GM19452 (cell line): ENCODE measurements around the gene NCOA7.
"Not testable (repeated sequence)": the region's sequence is repeated elsewhere in the genome, so short reads cannot be mapped to it uniquely, and the experiment has no call there.

Experiments used
- ATAC-seq: cut with Tn5 transposase; IDR thresholded peaks from one replicate; pipeline ENCODE4 v1.9.1; 2021; ENCODE audit not compliant: unreplicated experiment

Gene NCOA7

DNA sequence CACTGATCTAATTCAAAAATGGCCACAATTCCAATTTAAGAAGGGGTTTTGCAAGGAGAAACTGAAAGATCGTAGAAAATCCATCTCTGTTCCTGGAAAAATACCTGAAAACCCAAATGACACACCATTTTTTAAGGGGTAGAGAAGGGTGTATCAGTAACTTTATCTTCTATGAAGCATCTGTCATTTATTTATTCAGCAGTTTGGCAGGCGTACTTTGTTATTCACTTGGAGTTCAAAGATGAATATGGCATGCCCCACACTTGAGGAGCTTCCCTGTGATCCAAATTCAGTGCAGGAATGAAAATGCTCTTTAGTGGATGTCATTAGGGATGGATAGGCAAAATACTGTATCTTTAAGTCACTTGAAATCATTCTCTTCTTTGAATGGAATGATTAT, 173.1 kb downstream of the NCOA7 start:
- no peak for ATAC-seq

DNA sequence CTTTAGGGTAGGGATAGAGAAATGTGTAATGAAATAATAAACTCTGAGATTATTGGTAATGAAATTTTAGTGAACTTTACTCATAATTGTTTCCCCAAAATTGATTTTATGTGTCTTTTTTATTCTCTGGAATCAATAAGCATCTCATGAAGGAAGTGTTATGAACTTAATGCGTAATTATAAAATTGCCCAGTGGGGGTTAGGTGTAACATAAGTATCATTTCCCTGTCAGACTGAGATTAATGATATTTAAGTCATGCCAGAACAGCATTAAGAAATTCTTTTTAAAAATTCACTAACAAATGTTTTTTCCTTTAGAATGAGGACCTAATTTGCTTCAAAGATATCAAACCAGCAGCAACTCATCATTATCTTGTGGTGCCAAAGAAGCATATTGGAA, 175.8 kb downstream of the NCOA7 start:
- no peak for ATAC-seq

DNA sequence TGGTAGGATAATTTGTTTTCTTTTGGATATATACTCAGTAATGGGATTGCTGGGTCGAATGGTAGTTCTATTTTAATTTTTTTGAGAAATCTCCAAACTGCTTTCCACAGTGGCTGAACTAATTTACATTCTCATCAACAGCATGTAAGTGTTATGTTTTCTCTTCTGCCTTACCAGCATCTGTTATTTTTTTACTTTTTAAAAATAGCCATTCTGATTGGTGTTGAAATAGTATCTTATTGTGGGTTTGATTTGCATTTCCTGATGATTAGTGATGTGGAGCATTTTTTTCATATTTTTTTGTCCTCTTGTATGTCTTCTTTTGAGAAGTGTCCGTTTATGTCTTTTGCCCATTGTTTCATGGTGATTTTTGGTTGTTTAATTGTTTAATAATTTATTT, 177.7 kb downstream of the NCOA7 start:
- no peak for ATAC-seq

DNA sequence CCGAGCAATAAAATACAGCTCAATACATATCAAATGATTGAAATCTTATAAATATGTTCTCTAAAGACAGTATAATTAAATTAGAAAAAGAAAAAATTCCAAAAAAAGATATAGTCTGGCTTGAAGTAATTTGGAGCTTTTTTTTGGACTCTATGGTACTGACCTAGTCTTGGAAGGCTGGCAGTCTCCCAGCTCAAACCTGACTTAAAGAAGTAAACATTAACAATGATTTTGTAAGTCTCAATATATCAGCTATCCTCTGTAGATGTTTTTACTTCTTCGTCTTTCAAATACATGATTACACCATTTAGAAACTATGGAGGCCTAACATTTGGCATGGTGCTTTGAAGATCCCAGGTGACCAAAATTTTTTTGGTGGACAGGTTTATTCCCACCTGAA, 180.0 kb downstream of the NCOA7 start:
- ATAC-seq = no peak

DNA sequence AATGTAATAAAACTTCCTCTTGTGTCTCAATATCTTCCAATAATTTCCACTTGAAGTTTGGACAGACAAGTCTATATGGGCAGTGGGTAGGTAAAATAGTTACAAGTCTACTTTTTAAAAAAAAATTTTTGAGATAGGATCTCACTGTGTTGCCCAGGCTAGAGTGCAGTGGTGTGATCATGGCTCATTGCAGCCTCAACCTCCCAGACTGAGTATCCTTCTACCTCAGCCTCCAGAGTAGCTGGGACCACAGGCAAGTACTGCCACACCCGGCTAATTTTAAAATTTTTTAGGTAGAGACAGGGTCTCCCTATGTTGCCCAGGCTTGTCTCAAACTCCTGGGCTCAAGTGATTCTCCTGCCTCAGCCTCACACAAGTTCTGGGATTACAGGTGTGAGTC, 181.7 kb downstream of the NCOA7 start:
- not testable (repeated sequence) for ATAC-seq

DNA sequence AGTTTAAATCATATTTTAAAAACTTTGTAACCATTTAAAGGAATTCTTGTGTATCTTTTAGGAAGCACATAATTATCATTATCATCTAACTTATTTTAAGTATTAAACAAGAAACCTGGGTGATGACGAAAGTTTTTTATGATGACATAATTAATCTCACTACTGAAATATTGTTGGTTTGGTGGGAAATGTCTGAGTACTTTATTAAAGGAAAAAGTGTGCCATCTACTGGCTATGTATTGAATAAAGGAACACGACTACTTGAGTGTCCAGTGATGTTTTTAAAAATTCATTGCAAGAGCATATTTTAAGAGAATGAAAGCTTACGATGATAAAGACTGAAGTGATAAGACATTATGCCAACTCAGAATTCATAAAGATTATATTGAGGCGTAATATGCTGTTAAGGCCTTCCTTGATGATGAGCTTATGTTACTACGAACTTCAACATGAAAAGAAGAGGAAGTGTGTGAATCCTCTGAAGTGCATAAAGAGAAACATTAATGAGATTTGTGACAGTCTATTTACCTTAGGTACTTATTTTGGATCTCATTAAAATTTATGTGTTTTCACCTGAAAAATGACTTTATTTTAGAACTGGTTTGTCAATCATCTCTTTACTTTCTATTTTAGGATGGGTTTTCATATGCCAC, 183.6 kb downstream of the NCOA7 start:
- peak; percentile 87 for ATAC-seq

DNA sequence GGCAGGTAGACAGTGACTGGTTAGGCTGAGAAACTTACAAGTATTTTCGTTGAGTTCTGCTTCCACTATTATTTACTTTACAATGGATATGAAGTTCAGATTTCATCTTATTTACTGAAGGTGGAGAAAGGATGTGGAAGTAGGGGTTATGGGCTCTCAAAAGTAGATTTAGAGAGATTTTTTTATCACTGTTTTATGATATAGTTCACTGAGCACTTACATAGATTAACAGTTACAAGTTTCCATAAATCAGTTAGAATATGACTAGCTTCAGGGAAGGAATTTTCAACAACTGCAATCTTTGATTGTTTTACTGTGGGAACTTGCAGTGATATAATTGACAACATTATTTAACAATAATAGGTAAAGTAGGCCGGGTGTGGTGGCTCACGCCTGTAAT, 188.3 kb downstream of the NCOA7 start:
- no peak for ATAC-seq
